COLO668 (cell line): ENCODE data around the gene VASP.
"Not testable (repeated sequence)": the region's sequence is repeated elsewhere in the genome, so short reads cannot be mapped to it uniquely, and the experiment has no call there.

ENCODE experiments used
- DNase-seq: peaks from one replicate; lab custom pipeline; 2025; ENCODE audit not compliant: unreplicated experiment; lab: John Stamatoyannopoulos, UW

Gene VASP

GRCh38 chr19:45496349-45496953, 10.8 kb upstream of the VASP start:
- DNase-seq, result peak; percentile 44

DNA sequence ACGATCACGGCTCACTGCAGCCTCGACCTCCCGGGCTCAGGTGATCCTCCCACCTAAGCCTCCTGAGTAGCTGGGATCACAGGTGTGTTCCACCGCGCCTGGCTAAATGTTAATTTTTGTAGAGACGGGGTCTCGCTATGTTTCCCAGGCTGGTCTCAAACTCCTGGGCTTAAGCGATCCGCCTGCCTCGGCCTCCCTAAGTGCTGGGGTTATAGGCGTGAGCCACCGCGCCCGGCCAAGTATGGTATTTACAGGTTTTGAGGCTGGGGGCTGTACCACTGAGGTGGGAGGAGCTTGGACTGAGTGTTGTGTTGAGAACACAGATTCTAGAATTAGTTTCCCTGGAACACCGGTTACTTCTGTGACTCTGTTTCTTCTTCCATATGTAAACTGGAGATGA, 9.5 kb upstream of the VASP start:
- DNase-seq, result no peak

DNA sequence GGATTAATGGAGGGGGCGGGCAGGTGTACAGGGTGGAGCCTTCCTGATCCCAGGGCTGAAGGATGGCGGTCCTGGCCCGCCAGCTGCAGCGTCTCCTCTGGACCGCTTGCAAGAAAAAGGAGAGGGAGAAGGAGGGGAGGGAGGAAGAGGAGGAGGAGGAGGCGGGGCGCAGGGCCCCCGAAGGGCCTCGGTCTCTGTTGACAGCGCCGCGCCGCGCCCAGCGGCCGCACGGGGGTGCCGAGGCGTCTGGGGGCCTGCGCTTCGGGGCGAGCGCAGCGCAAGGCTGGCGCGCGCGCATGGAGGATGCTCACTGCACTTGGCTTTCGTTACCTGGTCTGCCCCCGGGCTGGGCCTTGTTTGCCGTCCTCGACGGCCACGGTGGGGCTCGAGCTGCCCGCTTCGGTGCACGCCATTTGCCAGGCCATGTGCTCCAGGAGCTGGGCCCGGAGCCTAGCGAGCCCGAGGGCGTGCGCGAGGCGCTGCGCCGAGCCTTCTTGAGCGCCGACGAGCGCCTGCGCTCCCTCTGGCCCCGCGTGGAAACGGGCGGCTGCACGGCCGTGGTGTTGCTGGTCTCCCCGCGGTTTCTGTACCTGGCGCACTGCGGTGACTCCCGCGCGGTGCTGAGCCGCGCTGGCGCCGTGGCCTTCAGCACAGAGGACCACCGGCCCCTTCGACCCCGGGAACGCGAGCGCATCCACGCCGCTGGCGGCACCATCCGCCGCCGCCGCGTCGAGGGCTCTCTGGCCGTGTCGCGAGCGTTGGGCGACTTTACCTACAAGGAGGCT, 8.7 kb upstream of the VASP start, which contains the start of gene PPM1N:
TSS of gene PPM1N (plus strand) at position 33 of the 785 bp plus-strand sequence. CDS start at position 63, 30 bp downstream.
- DNase-seq, result peak; percentile 70

GRCh38 chr19:45499196-45500180, 7.8 kb upstream of the VASP start:
- peak; percentile 80 for DNase-seq

- no peak for DNase-seq
These were observed 6.2 kb upstream of the VASP start for GRCh38 chr19:45500918-45501729.

DNA sequence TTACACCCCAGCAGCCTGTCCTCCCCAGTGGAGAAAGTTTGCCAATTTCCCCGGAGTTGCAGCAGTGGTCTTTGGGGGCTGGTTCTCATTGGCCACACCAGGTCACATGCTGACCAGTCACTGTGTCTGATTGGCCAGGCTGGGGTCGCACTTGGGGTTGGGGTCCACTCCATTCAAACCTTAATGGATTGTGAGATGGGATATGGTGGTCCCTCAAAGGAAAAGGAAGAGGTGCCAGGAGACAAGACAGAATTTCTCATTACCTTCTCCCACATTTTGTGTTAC, 5.6 kb upstream of the VASP start:
- DNase-seq, result no peak

DNA sequence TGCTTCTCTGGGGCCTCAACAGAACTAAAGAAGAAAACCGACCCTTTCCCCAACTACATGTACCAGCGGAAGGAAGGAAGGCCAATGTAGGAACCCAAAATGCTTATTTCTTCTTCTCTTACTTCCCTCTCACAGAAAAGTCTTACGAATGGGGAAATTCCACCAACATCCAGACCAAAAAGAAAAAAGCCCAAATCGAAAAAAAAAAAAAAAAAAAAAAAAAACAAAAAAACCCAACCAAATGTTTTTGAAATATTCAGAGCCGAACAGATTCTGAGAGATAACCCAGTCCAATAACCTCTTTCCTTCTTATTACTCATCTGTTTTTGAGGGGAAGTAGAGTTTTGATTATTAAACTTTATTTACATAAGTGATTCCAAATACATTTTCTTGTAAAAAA, 5.2 kb upstream of the VASP start:
- DNase-seq, result no peak

- no peak for DNase-seq
These were observed 3.4 kb upstream of the VASP start for GRCh38 chr19:45503909-45504308.

- DNase-seq, result no peak
These were observed 1.9 kb upstream of the VASP start for GRCh38 chr19:45505151-45505995.

DNA sequence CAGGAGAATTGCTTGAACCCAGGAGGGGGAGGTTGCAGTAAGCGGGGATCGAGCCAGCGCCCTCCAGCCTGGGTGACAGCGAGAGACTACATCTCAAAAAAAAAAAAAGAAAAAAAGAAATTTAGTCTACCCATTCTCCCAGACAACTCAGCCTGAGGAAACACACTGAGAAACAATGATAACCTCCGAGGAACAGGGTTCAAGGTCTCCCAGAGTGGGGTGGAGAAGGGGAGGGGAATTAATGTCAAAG, 1.4 kb upstream of the VASP start:
- no peak for DNase-seq

GRCh38 chr19:45506246-45506988, 862 bp upstream of the VASP start:
- DNase-seq, result peak; percentile 95

GRCh38 chr19:45507872-45508416, 665 bp downstream of the VASP start:
- peak; percentile 29 for DNase-seq

DNA sequence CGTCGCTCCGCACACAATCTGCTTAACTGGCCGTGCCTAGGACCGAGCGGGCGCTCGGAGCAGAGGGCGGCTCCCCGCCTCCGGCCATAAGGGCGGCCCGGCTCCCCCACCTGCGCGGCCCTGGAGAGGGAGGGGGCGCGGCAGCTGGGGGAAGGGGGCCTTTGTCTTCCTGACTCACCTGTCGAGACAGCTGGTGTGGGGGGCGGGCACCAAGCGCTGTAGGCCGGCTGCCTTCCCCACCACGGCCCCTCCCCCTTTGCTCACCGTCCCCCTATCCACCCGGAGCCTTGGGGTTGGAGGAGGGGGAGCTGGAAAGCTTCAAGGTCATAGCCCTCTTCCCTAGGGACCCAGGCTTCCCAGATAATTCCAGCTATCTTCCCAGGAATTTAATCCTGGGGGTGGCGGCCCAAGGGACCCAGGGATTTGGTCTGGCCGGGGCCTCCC, 1.2 kb downstream of the VASP start:
- DNase-seq, result peak; percentile 88

DNA sequence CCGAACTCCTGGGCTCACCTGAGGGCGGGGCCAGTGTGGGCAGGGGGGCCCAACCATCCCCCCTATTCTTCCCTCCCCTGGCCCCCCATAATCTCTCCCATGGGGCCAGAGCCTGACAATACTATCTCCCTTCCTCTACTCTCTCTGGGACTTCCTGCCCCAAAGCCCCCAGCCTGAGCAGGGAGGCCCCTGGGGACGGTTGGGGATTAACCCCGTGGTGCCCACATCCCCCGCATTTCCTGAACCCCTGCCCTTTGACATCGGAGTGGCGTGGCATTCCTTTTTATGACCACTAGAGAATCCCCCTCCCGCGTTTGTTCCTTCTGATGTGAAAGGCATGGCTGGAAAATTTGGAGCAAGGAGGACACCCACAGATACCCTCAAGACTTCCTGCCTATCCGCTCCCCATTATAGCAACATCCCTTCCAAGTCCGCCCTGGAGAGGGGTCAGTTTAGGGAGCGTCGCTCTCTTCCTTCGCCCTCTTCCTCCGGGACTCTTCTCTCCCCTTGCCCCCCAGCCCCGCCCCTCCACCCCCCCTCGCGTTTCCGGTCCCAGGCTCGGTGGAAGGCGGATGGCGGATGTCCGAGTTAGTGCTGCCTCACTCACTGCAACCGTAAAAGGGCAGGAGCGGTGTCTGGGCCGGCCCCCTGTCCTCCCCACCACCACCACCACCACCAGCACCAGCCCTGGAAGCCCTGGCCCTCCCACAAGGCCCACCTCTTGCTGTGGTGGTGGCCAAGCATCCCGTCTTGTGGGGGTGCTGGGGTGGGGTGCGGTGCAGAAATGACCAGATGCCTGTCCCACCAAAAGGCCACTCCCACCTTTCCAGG, 1.8 kb downstream of the VASP start:
- DNase-seq, result peak; percentile 67

DNA sequence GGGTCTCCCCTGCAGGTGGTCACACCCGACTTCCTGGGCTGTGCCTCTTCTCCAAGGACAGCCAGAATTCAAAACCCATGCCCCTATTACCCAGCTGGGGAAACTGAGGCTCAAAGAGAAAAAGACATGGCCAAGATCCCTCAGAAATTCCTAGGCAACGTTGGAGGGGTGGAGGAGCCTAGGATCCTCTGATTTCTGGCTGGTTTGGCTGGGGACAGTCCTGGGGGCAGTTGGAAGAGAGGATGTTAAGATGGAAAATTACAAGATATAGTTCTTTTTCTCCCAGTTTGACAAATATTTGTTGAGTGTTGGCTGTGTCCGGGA, 2.4 kb downstream of the VASP start:
- DNase-seq, result no peak

GRCh38 chr19:45510352-45510751, 3.1 kb downstream of the VASP start:
- DNase-seq, result not testable (repeated sequence)

DNA sequence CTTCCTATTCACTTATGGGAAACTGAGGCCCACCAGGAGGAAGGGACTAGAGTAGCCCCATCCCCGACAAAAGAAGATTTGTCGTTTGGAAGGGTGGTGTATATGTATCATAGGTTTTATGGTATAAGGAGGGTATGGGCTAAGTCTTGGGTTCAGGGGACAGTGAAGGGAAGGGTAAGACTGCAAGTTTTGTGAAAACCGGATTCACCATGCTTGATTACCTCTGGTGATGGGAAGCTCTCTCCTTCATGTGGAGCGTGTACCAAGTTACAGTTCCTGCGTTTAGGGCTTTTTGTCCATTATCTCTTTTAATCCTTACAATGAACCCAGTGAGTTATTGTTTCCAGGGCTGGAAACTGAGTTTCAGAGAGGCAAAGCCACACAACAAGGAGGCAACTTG, 3.8 kb downstream of the VASP start:
- no peak for DNase-seq

- no peak for DNase-seq
These were observed 5.7 kb downstream of the VASP start for GRCh38 chr19:45512881-45513483.
